ENCODE measurements around the gene WAC. TPM values are rescaled to one million over a fixed set of nuclear protein-coding genes. Genes with fewer than 3 reads are reported as not detected.
"Not testable (repeated sequence)": the region's sequence is repeated elsewhere in the genome, so short reads cannot be mapped to it uniquely, and the experiment has no call there.

The WAC gene
- total RNA-seq, 1 donor: 92.8 TPM

DNA sequence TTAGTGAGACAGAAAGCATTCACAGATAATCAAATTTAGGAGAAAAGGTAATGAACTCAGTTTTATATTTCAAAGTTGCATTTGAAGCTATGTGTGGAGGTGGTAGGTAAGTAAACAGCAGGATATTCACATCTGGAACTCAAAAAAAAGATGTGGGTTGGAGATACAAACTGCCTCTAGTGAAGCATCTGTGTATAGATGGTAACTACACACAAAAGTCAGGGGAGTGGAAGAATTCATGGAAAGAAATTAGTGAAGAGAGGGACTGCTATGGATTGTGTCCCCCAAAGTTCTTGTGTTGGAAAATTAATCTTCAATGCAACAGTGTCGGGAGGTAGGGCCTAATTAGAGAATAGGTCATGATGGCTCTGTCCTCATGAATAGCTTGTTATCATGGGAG is 18.3 kb upstream of the WAC start:
- no peak for DNase-seq (ENCODE audit: low read depth)
- H3K4me3 ChIP-seq (ENCODE audit: low read depth, low read length): no peak overlapping the region
- TF ChIP-seq, protein P1, sequence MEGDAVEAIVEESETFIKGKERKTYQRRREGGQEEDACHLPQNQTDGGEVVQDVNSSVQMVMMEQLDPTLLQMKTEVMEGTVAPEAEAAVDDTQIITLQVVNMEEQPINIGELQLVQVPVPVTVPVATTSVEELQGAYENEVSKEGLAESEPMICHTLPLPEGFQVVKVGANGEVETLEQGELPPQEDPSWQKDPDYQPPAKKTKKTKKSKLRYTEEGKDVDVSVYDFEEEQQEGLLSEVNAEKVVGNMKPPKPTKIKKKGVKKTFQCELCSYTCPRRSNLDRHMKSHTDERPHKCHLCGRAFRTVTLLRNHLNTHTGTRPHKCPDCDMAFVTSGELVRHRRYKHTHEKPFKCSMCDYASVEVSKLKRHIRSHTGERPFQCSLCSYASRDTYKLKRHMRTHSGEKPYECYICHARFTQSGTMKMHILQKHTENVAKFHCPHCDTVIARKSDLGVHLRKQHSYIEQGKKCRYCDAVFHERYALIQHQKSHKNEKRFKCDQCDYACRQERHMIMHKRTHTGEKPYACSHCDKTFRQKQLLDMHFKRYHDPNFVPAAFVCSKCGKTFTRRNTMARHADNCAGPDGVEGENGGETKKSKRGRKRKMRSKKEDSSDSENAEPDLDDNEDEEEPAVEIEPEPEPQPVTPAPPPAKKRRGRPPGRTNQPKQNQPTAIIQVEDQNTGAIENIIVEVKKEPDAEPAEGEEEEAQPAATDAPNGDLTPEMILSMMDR (IDR thresholded peaks at IDR 0.05; ENCODE audit: insufficient read depth, low read depth, low read length): no peak

- H3K4me3 ChIP-seq (ENCODE audit: low read depth, low read length): no peak overlapping the region
- no peak for DNase-seq (ENCODE audit: low read depth)
- TF ChIP-seq, protein P1 (IDR thresholded peaks at IDR 0.05; ENCODE audit: insufficient read depth, low read depth, low read length): no peak
Measured at GRCh38 chr10:28520346-28520745, 12.6 kb upstream of the WAC start.

DNA sequence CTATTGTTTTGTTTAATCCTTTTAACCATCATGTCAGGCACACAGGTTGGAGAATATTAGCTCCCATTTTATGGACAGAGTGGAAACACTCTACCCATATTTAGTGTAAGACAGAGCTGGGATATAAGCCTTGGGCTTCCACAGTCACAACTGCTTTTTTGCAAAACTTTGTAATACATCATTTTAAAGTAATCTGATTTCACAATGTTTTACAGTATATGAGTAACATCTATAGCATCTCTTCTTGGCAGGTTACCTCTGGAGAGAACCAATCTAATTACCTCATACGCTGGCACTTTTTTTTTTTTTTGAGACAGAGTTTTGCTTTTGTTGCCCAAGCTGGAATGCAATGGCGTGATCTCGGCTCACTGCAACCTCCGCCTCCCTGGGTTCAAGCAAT is 12.1 kb upstream of the WAC start:
- DNase-seq (ENCODE audit: low read depth): peak; percentile 55
- H3K4me3 ChIP-seq (ENCODE audit: low read depth, low read length): not testable (repeated sequence)

GRCh38 chr10:28521961-28522360 is 11.0 kb upstream of the WAC start:
- not testable (repeated sequence) for DNase-seq (ENCODE audit: low read depth)

GRCh38 chr10:28523725-28524252 is 9.1 kb upstream of the WAC start:
- H3K4me3 ChIP-seq (ENCODE audit: low read depth, low read length): no peak overlapping the region
- no peak for DNase-seq (ENCODE audit: low read depth)
- TF ChIP-seq, protein P1 (IDR thresholded peaks at IDR 0.05; ENCODE audit: insufficient read depth, low read depth, low read length): no peak

More at GRCh38 chr10:28521961-28522360, 11.0 kb upstream of the WAC start:
- H3K4me3 ChIP-seq (ENCODE audit: low read depth, low read length): not testable (repeated sequence)

GRCh38 chr10:28530751-28531150 is 2.2 kb upstream of the WAC start:
- TF ChIP-seq, protein P1 (IDR thresholded peaks at IDR 0.05; ENCODE audit: insufficient read depth, low read depth, low read length): no peak
- no peak overlapping the region for H3K4me3 ChIP-seq (ENCODE audit: low read depth, low read length)
- DNase-seq (ENCODE audit: low read depth): no peak

- H3K4me3 ChIP-seq (ENCODE audit: low read depth, low read length): peak overlapping the region; percentile 93
- no peak for DNase-seq (ENCODE audit: low read depth)
- TF ChIP-seq, protein P1 (IDR thresholded peaks at IDR 0.05; ENCODE audit: insufficient read depth, low read depth, low read length): no peak
Measured at GRCh38 chr10:28533186-28533564, 257 bp downstream of the WAC start.

DNA sequence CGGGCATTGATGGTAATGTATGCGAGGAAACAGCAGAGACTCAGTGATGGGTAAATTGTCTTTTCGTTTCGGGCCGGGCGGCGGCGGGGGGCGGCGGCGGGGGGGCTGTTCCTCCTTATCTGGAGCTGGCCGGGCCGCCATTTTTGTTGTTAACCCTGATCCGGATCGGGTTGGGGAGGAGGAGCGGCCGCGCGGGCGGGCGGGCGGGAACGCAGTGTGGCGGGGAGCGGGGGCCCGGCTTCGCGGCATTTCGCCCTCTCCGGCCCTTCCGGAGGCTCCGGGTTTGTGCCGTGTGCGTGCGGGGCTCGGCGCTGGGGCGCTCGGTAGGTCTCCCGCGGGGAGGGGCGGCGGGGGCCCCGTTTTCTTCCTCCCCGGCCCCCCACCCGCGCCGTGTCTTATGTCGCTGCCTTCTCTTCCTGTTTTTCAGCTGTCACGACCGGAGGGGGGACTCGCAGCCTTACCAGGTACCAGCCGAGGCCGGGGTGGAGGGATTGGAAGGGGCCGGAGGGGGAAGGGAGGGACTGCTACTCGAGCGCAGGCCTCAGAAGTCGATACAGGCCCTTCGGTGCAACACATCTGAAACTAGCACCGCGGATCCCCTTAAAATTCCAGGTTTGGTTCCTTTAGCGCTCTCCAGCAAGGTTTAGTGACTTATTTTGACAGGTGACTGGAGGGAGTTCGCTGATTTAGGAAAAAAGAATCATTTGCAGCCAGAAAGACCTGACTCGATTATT is 820 bp downstream of the WAC start:
- peak overlapping the region; percentile 93 for H3K4me3 ChIP-seq (ENCODE audit: low read depth, low read length)
- DNase-seq (ENCODE audit: low read depth): peak; percentile 49

More for the DNA sequence above, 820 bp downstream of the WAC start:
- TF ChIP-seq, protein P1 (IDR thresholded peaks at IDR 0.05; ENCODE audit: insufficient read depth, low read depth, low read length): no peak

Measured in fibroblast of villous mesenchyme (primary cell).